ENCODE measurements around the gene QSER1.

- no peak for TF ChIP-seq GATA3 (IDR thresholded peaks at IDR 0.05; ENCODE audit: low read depth, low read length)
- no peak for TF ChIP-seq GATA2 (IDR thresholded peaks at IDR 0.05; ENCODE audit: low read depth, low read length)
These were observed 69.4 kb downstream of the QSER1 start for GRCh38 chr11:32962016-32962415.
